PC-9 (cell line): Measurements from ENCODE around the gene GULP1.

Experiments
- CTCF ChIP-seq: fragments of 200-600 bp; sonication (generic); conservative IDR thresholded peaks from 2 replicates; pipeline ENCODE4 v1.6.1; 2017; ENCODE audit warnings: mixed run types, antibody characterized with exemption, mild to moderate bottlenecking, moderate library complexity
- EZH2 ChIP-seq: fragments of 200-600 bp; sonication (generic); IDR thresholded peaks from 2 replicates; pipeline ENCODE4 v1.8.0; 2017; ENCODE audit warnings: antibody characterized with exemption, low read depth

DNA sequence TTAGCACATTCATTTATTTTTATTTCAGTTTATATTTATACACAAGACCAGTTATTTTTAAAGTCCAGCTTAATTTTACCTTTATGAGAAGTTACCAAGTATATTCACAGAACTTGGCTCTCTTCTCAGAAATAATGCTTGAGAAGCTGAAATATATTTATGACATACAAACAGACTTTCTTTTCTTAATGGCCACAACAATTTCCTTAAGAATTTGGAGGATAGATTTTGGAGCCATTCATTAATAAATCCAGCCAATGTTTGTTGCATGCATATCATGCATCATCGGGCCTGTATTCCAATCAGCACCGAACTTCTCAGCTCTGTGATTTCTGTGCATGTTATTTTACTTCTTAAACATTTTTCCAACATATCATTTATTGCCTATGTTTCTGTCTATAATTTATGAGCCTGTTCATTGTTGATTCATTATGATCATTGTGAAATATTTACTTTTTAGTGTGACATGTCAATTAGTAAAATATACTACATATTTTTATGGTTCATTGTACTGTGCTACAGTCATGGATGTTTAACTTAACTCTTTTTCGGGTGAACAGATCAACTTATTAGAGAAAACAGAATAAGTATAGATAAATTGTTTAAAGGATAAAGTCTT is 3.5 kb downstream of the GULP1 start:
- TF ChIP-seq CTCF, result no peak
- TF ChIP-seq EZH2, result no peak
